Measurements from ENCODE around the gene OR4C15.

Gene OR4C15

DNA sequence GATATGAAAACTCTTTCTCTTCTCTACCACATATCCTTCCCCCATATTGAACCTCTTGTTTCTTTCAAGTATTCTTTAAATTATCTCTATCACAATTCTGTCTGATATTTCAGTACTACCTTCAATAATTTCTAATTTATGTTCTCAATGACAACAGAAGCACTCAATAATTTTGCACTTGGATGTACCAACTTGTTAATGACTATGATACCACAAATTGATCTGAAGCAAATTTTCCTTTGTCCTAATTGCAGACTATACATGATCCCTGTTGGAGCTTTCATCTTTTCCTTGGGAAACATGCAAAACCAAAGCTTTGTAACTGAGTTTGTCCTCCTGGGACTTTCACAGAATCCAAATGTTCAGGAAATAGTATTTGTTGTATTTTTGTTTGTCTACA lies at the start of gene OR4C15:
OR4C15 (plus strand) TSS at position 301 of the 400 bp plus-strand sequence; CDS start at position 301, 0 bp downstream.
- no peak for DNase-seq

DNA sequence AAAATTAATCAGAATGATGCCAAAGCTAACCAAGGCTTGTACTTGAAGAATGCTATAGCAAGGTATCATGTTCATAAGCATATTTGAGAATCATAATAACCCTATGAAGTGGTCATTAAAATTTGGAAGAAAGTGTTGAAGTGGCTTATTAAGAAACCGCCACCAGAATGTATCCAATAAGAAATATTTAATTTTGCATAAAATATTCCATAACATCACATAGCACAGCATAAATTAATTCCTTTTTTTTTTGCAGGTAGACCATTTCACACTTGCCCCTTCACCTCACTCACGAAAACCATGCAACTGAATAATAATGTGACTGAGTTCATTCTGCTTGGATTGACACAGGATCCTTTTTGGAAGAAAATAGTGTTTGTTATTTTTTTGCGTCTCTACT lies 17.6 kb downstream of the OR4C15 start, which contains the start of gene OR4C16:
OR4C16 (plus strand) TSS at position 301 of the 400 bp plus-strand sequence; CDS start at position 301, 0 bp downstream.
- no peak for DNase-seq

DNA sequence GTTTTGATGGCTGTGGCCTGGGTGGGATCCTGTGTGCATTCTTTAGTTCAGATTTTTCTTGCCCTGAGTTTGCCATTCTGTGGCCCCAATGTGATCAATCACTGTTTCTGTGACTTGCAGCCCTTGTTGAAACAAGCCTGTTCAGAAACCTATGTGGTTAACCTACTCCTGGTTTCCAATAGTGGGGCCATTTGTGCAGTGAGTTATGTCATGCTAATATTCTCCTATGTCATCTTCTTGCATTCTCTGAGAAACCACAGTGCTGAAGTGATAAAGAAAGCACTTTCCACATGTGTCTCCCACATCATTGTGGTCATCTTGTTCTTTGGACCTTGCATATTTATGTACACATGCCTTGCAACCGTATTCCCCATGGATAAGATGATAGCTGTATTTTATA lies 18.3 kb downstream of the OR4C15 start:
- DNase-seq: no peak
